Keratinocyte (primary cell): ENCODE results near the gene ACACB. TPM values are rescaled to one million over a fixed set of nuclear protein-coding genes. Genes with fewer than 3 reads are reported as not detected.
A peak's percentile ranks its signal among the peaks of the same experiment; 100 is the strongest.

Experiments
- DNase-seq: peaks from one replicate; pipeline ENCODE4 v3.0.0-alpha.2; 2011; ENCODE audit warnings: low read depth, missing footprints, low spot score
- FAIRE-seq: peaks from 2 replicates; lab custom pipeline; 2011; peaks lifted over from hg19 to GRCh38; lab: Jason Lieb, UNC
- H2AFZ ChIP-seq: 2 replicates; pipeline ENCODE4 v1.6.0; 2012; ENCODE audit warnings: low read length, control low read depth, inconsistent platforms; ENCODE audit not compliant: control insufficient read depth
- H3K27ac ChIP-seq: 2 replicates; pipeline ENCODE4 v1.5.1; 2011; ENCODE audit warnings: low read length; ENCODE audit not compliant: control insufficient read depth, insufficient read depth
- H3K27me3 ChIP-seq: 3 replicates; pipeline ENCODE4 v1.6.0; 2011; ENCODE audit warnings: low read length; ENCODE audit not compliant: control insufficient read depth, insufficient read depth; ENCODE audit errors: extremely low read depth
- H3K36me3 ChIP-seq, 2 experiments: 2 replicates in 1 of 2; 3 replicates in 1 of 2; pipeline ENCODE4 v1.5.1; 2011; ENCODE audit warnings: low read length in 2 of 2, mild to moderate bottlenecking in 1 of 2; ENCODE audit not compliant: control insufficient read depth in 2 of 2, insufficient read depth in 2 of 2; ENCODE audit errors: extremely low read depth in 1 of 2
- H3K4me1 ChIP-seq: 3 replicates; pipeline ENCODE4 v1.5.1; 2011; ENCODE audit warnings: low read length; ENCODE audit not compliant: control insufficient read depth, insufficient read depth; ENCODE audit errors: extremely low read depth
- H3K4me2 ChIP-seq: 3 replicates; pipeline ENCODE4 v1.6.0; 2011; ENCODE audit warnings: low read depth, low read length; ENCODE audit not compliant: control insufficient read depth, insufficient read depth; ENCODE audit errors: extremely low read depth
- H3K4me3 ChIP-seq, 3 experiments: fragments of 200-600 bp in 1 of 3; sonication (generic) in 1 of 3; 2 replicates in 2 of 3; 3 replicates in 1 of 3; pipeline ENCODE4 v1.5.1; 2011 to 2016; ENCODE audit warnings: low read length in 3 of 3, mild to moderate bottlenecking in 3 of 3, control low read depth in 2 of 3, inconsistent platforms in 1 of 3, low read depth in 1 of 3, mixed read lengths in 1 of 3, mixed run types in 1 of 3, moderate library complexity in 1 of 3; ENCODE audit not compliant: control insufficient read depth in 2 of 3, insufficient read depth in 2 of 3; ENCODE audit errors: extremely low read depth in 1 of 3
- H3K79me2 ChIP-seq: 2 replicates; pipeline ENCODE4 v1.6.0; 2012; ENCODE audit warnings: low read length; ENCODE audit not compliant: control insufficient read depth, insufficient read depth
- H3K9ac ChIP-seq: 3 replicates; pipeline ENCODE4 v1.6.0; 2011; ENCODE audit warnings: low read length; ENCODE audit not compliant: control insufficient read depth, insufficient read depth; ENCODE audit errors: extremely low read depth
- H3K9me1 ChIP-seq: 3 replicates; pipeline ENCODE4 v1.6.0; 2011; ENCODE audit warnings: low read length; ENCODE audit not compliant: control insufficient read depth, insufficient read depth; ENCODE audit errors: extremely low read depth
- H3K9me3 ChIP-seq: 2 replicates; pipeline ENCODE4 v1.5.1; 2012; ENCODE audit warnings: low read depth, low read length; ENCODE audit not compliant: control insufficient read depth
- H4K20me1 ChIP-seq: 3 replicates; pipeline ENCODE4 v1.6.0; 2011; ENCODE audit warnings: low read length; ENCODE audit not compliant: control insufficient read depth, insufficient read depth; ENCODE audit errors: extremely low read depth
- EZH2 ChIP-seq: IDR thresholded peaks from one replicate; pipeline ENCODE4 v1.6.1; 2012; ENCODE audit warnings: inconsistent platforms, mild to moderate bottlenecking, low read length, moderate library complexity
- dilution Hi-C: fragments of 300-500 bp; cut with MboI; formaldehyde crosslinking; loops from one replicate; pipeline ENCODE4 v1.7.0; 2020; ENCODE audit warnings: low sequenced_read_pairs; ENCODE audit not compliant: extremely low pct_ligation_motif_present
- polyA plus RNA-seq, 5 experiments: library from polyadenylated mRNA; depleted of rRNA in 3 of 5; stranded (reverse) in 3 of 5; stranded (forward) in 1 of 5; unstranded in 1 of 5; fragments of >200 nt; gene quantifications; 1 replicate in 1 of 5; 2 replicates in 3 of 5; 3 replicates in 1 of 5; pipeline versions ENCODE4 v1.2.1 to v1.2.3, GENCODE V29; 2011 to 2012; ENCODE audit warnings: missing spikeins in 2 of 5, low read depth in 1 of 5, low replicate concordance in 1 of 5
- TF ChIP-seq, protein P1 (sequence below), 3 experiments: IDR thresholded peaks in 1 of 3; conservative IDR thresholded peaks in 1 of 3; optimal IDR thresholded peaks in 1 of 3; 2 replicates in 2 of 3; 3 replicates in 1 of 3; pipeline versions ENCODE3 to v1.5.1; 2011; ENCODE audit warnings: low read length in 3 of 3, mild to moderate bottlenecking in 3 of 3, moderate library complexity in 2 of 3, control low read depth in 1 of 3, inconsistent platforms in 1 of 3; ENCODE audit not compliant: insufficient read depth in 2 of 3; ENCODE audit errors: extremely low read depth in 1 of 3

The ACACB gene
- polyA plus RNA-seq, 1 donor (not counting 4 experiments of a cell fraction or from before 2014, with no cell fraction given), result 1.3 TPM

GRCh38 chr12:109291117-109291516 lies 174.7 kb downstream of the ACACB start:
- H3K36me3 ChIP-seq, result no peaks in the 10 kb centered on the region
- H3K27me3 ChIP-seq, result peaks cover 23% of the 10 kb centered on the region
- peak overlapping the region; percentile 73 for H2AFZ ChIP-seq
- H3K4me3 ChIP-seq, result no peak overlapping the region
- no peaks in the 10 kb centered on the region for H3K4me1 ChIP-seq
- no peaks in the 10 kb centered on the region for H3K9me1 ChIP-seq
- H3K9me3 ChIP-seq, result no peaks in the 10 kb centered on the region
- no peaks in the 10 kb centered on the region for H4K20me1 ChIP-seq
- TF ChIP-seq EZH2, result no peak
- TF ChIP-seq, protein P1, sequence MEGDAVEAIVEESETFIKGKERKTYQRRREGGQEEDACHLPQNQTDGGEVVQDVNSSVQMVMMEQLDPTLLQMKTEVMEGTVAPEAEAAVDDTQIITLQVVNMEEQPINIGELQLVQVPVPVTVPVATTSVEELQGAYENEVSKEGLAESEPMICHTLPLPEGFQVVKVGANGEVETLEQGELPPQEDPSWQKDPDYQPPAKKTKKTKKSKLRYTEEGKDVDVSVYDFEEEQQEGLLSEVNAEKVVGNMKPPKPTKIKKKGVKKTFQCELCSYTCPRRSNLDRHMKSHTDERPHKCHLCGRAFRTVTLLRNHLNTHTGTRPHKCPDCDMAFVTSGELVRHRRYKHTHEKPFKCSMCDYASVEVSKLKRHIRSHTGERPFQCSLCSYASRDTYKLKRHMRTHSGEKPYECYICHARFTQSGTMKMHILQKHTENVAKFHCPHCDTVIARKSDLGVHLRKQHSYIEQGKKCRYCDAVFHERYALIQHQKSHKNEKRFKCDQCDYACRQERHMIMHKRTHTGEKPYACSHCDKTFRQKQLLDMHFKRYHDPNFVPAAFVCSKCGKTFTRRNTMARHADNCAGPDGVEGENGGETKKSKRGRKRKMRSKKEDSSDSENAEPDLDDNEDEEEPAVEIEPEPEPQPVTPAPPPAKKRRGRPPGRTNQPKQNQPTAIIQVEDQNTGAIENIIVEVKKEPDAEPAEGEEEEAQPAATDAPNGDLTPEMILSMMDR (optimal IDR thresholded peaks at IDR 0.05 in 1 of 3, IDR thresholded peaks at IDR 0.05 in 1 of 3, conservative IDR thresholded peaks at IDR 0.05 in 1 of 3; ENCODE audit: extremely low read depth in 1 of 3, insufficient read depth in 2 of 3, low read length in 3 of 3), result no peak
- H3K27ac ChIP-seq, result no peak overlapping the region
- H3K4me2 ChIP-seq, result peak overlapping the region; percentile 32
- no peak overlapping the region for H3K9ac ChIP-seq
- dilution Hi-C loops, result no loop called here
- DNase-seq (no peak), FAIRE-seq (no peak)
- no peaks in the 10 kb centered on the region for H3K79me2 ChIP-seq

DNA sequence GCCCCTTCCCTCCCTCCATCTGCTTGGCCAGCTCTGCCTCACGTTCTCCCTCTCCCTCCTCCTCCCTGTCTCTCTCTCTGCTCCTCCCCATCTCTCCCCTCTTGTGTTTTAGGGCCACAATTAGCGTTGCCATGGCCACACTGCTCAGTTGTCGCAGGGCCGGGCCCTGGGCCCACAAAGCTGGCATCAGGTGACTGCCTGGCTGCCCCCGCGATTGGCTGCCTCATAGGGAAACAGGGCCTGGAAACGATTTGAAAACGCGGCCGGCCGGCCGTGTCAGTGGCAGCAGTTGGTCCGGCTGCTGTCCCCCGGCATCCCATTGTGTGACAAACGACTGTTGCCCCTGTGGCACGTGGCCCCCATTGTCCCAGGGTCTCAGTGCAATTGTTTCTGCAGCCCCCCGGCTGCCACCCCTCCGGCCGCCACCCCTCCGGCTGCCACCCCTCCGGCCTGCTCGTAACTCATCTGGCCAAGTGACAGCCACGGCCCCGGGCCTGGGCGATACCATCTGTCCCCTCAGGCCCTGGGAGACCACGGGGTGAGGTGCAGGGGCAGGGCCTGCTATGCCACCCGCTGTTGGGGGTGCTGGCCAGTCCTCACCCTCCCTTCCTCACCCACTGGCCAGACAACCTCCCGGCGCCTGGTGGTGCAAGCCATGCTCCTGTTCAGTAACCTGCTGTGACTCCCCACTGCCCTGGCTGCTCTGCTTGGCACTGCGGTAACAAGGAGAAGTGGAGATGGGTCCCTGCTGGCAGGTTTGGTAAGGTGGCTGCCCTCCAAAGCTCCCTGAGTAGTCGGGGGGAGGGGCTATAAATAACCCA lies 175.3 kb downstream of the ACACB start:
- H3K9me1 ChIP-seq, result no peaks in the 10 kb centered on the region
- peaks cover 23% of the 10 kb centered on the region for H3K27me3 ChIP-seq
- TF ChIP-seq EZH2, result no peak
- TF ChIP-seq, protein P1 (optimal IDR thresholded peaks at IDR 0.05 in 1 of 3, IDR thresholded peaks at IDR 0.05 in 1 of 3, conservative IDR thresholded peaks at IDR 0.05 in 1 of 3; ENCODE audit: extremely low read depth in 1 of 3, insufficient read depth in 2 of 3, low read length in 3 of 3), result no peak
- no peaks in the 10 kb centered on the region for H3K79me2 ChIP-seq
- no peak overlapping the region for H3K27ac ChIP-seq
- H3K4me1 ChIP-seq, result no peaks in the 10 kb centered on the region
- no peak for FAIRE-seq
- H2AFZ ChIP-seq, result peak overlapping the region; percentile 73
- dilution Hi-C loops, result no loop called here
- peak overlapping the region; percentile 32 for H3K4me2 ChIP-seq
- no peak overlapping the region for H3K9ac ChIP-seq
- no peak overlapping the region for H3K4me3 ChIP-seq
- H3K9me3 ChIP-seq, result no peaks in the 10 kb centered on the region
- no peak for DNase-seq
- no peaks in the 10 kb centered on the region for H3K36me3 ChIP-seq
- H4K20me1 ChIP-seq, result no peaks in the 10 kb centered on the region
